Left lung (tissue), 10 donors: ENCODE results near the gene NRARP. TPM values are rescaled to one million over a fixed set of nuclear protein-coding genes. Genes with fewer than 3 reads are reported as not detected.

Source experiments
- ATAC-seq: fragments of 200-7000 bp; cut with Tn5 transposase; one replicate; pipeline ENCODE4 v1.9.1; 2020; ENCODE audit warnings: moderate library complexity
- DNase-seq, 4 donors: peaks; one replicate each; pipeline ENCODE4 v3.0.0-alpha.2; 2013 to 2020
- H3K27ac ChIP-seq, 2 donors: fragments of 200-600 bp; sonication (generic) in 1 of 2; one replicate each; pipeline versions ENCODE4 v1.5.0 to v1.8.0; 2020 to 2021
- H3K27me3 ChIP-seq, 2 donors: fragments of 200-600 bp; sonication (generic) in 1 of 2; one replicate each; pipeline versions ENCODE4 v1.5.0 to v1.8.0; 2020 to 2021
- H3K36me3 ChIP-seq, 2 donors: fragments of 200-600 bp; sonication (generic) in 1 of 2; one replicate each; pipeline versions ENCODE4 v1.5.0 to v1.8.0; 2020 to 2021
- H3K4me1 ChIP-seq, 2 donors: fragments of 200-600 bp; one replicate each; pipeline ENCODE4 v1.8.0; 2021
- H3K4me3 ChIP-seq, 2 donors: fragments of 200-600 bp; sonication (generic) in 1 of 2; one replicate each; pipeline versions ENCODE4 v1.5.0 to v1.8.0; 2020 to 2021; ENCODE audit warnings: mild to moderate bottlenecking in 1 of 2
- H3K9me3 ChIP-seq, 2 donors: fragments of 200-600 bp; sonication (generic) in 1 of 2; one replicate each; pipeline versions ENCODE4 v1.5.0 to v1.8.0; 2020 to 2021
- intact Hi-C, 2 donors: fragments of 100-400 bp; cut with DNase I; formaldehyde crosslinking; loops; one replicate each; pipeline versions ENCODE4 v1.11.2 to v1.14.2; 2022
- polyA plus RNA-seq, 6 donors: library from polyadenylated mRNA; unstranded; fragments of 120-200 nt; gene quantifications; one replicate each; pipeline ENCODE4 v1.2.1, GENCODE V29; 2013; ENCODE audit not compliant: insufficient read length in 6 of 6
- total RNA-seq, 2 donors: library from RNA; stranded (reverse); fragmentation: NEBNext Ultra II Directional; extraction: Animal tissue kit (Norgen Biotek cat#: 25700); gene quantifications; one replicate each; pipeline ENCODE4 v1.2.1, GENCODE V29; 2021
- TF ChIP-seq, protein P1 (sequence below), 2 donors: fragments of 200-600 bp; sonication (generic) in 1 of 2; IDR thresholded peaks; one replicate each; pipeline versions ENCODE4 v1.5.0 to v1.8.0; 2021; ENCODE audit warnings: antibody characterized with exemption in 2 of 2
- donor health status: DM: no; HTN: yes; CAD: no.
- donor health status: DM: no; HTN: no; CAD: no.

NRARP gene
- total and polyA plus RNA-seq, 8 donors = 7.0 to 15.2 (median 9.7) TPM

- DNase-seq (no peak), ATAC-seq (no peak)
- Histone ChIP-seq H3K4me1 (peaks cover 8 to 29% of the 10 kb centered on the region in 2 donors), H3K36me3 (no peaks in the 10 kb centered on the region), H3K4me3 (no peak overlapping the region), H3K27me3 (peaks cover 3 to 48% of the 10 kb centered on the region in 2 donors), H3K9me3 (no peaks in the 10 kb centered on the region), H3K27ac (no peak overlapping the region)
- TF ChIP-seq, protein P1, sequence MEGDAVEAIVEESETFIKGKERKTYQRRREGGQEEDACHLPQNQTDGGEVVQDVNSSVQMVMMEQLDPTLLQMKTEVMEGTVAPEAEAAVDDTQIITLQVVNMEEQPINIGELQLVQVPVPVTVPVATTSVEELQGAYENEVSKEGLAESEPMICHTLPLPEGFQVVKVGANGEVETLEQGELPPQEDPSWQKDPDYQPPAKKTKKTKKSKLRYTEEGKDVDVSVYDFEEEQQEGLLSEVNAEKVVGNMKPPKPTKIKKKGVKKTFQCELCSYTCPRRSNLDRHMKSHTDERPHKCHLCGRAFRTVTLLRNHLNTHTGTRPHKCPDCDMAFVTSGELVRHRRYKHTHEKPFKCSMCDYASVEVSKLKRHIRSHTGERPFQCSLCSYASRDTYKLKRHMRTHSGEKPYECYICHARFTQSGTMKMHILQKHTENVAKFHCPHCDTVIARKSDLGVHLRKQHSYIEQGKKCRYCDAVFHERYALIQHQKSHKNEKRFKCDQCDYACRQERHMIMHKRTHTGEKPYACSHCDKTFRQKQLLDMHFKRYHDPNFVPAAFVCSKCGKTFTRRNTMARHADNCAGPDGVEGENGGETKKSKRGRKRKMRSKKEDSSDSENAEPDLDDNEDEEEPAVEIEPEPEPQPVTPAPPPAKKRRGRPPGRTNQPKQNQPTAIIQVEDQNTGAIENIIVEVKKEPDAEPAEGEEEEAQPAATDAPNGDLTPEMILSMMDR (IDR thresholded peaks at IDR 0.05) = no peak
- intact Hi-C loops = no loop called here
Observed at GRCh38 chr9:137311986-137312851, 10.1 kb upstream of the NRARP start.

GRCh38 chr9:137311171-137311985 lies 9.3 kb upstream of the NRARP start:
- peaks cover 13 to 32% of the 10 kb centered on the region in 2 donors for H3K4me1 ChIP-seq
- peaks cover 3 to 48% of the 10 kb centered on the region in 2 donors for H3K27me3 ChIP-seq
- H3K36me3 ChIP-seq = no peaks in the 10 kb centered on the region
- no peak overlapping the region for H3K4me3 ChIP-seq
- H3K9me3 ChIP-seq = no peaks in the 10 kb centered on the region
- peak in 2 of 4 donors; percentile 42 to 83 for DNase-seq
- intact Hi-C loops = no loop called here
- ATAC-seq = peak; percentile 49
- no peak overlapping the region for H3K27ac ChIP-seq
- TF ChIP-seq, protein P1 (IDR thresholded peaks at IDR 0.05) = no peak

- ATAC-seq (no peak), DNase-seq (no peak)
- H3K4me1 ChIP-seq = peaks cover 19 to 32% of the 10 kb centered on the region in 2 donors
- no peak overlapping the region for H3K27ac ChIP-seq
- TF ChIP-seq, protein P1 (IDR thresholded peaks at IDR 0.05) = no peak
- peaks cover 3 to 48% of the 10 kb centered on the region in 2 donors for H3K27me3 ChIP-seq
- H3K9me3 ChIP-seq = no peaks in the 10 kb centered on the region
- no peaks in the 10 kb centered on the region for H3K36me3 ChIP-seq
- intact Hi-C loops = no loop called here
- H3K4me3 ChIP-seq = no peak overlapping the region
Observed at GRCh38 chr9:137310189-137311052, 8.3 kb upstream of the NRARP start.

GRCh38 chr9:137309368-137310188 lies 7.5 kb upstream of the NRARP start:
- H3K4me1 ChIP-seq = peaks cover 26 to 37% of the 10 kb centered on the region in 2 donors
- H3K36me3 ChIP-seq = no peaks in the 10 kb centered on the region
- DNase-seq (peak in 1 of 4 donors; percentile 59), ATAC-seq (no peak)
- TF ChIP-seq, protein P1 (IDR thresholded peaks at IDR 0.05) = no peak
- H3K9me3 ChIP-seq = no peaks in the 10 kb centered on the region
- no peak overlapping the region for H3K4me3 ChIP-seq
- peaks cover 3 to 49% of the 10 kb centered on the region in 2 donors for H3K27me3 ChIP-seq
- intact Hi-C loops = loop anchor here in 1 of 2 donors (10.0 kb wide), 1 partner anchor 95 kb away; no protein-coding TSS in a partner anchor
- H3K27ac ChIP-seq = no peak overlapping the region
